BE2C (cell line): ENCODE results near the gene FAM83G.
"Not testable (repeated sequence)": the region's sequence is repeated elsewhere in the genome, so short reads cannot be mapped to it uniquely, and the experiment has no call there.

ENCODE experiments used
- DNase-seq: peaks from one replicate; pipeline ENCODE4 v3.0.0-alpha.2; 2020
- H3K27me3 ChIP-seq: fragments of 250-450 bp; sonication (Bioruptor Pico); 2 replicates; pipeline ENCODE4 v1.5.1; 2020; ENCODE audit warnings: mild to moderate bottlenecking
- H3K36me3 ChIP-seq: fragments of 250-450 bp; sonication (Bioruptor Pico); 2 replicates; pipeline ENCODE4 v1.5.1; 2020; ENCODE audit warnings: mild to moderate bottlenecking
- H3K4me1 ChIP-seq: fragments of 250-450 bp; sonication (Bioruptor Pico); 2 replicates; pipeline ENCODE4 v1.5.1; 2020
- H3K4me3 ChIP-seq: 2 replicates; pipeline ENCODE4 v1.5.1; 2011; ENCODE audit warnings: low read depth, low read length
- H3K9me3 ChIP-seq: fragments of 250-450 bp; sonication (Bioruptor Pico); 2 replicates; pipeline ENCODE4 v1.5.1; 2020
- CTCF ChIP-seq: IDR thresholded peaks from 2 replicates; pipeline ENCODE4 v1.5.1; 2012; ENCODE audit warnings: mild to moderate bottlenecking, low read depth, low read length

The FAM83G gene

DNA sequence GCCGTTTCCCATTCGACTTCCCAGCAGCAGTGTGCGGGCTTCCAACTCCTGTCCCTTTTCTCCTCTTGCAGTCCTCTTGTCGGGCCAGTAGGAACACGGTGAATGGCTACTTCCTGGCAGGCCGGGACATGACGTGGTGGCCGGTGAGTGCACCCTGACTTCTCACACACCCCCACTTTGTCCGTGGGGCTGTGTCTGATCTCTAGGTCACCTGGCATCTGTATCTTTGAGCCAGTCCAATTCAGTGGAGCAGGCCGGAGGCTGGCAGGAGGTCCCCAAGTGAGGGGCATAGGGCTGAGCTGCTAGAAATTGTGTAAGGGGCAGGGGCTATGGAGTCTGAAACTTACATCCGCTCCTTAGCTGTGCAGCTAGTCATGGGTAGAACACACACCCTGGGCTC is 46.0 kb downstream of the FAM83G start:
- H3K9me3 ChIP-seq = no peaks in the 10 kb centered on the region
- no peak for DNase-seq
- H3K27me3 ChIP-seq = no peaks in the 10 kb centered on the region
- no peak overlapping the region for H3K4me3 ChIP-seq
- no peaks in the 10 kb centered on the region for H3K36me3 ChIP-seq
- no peak for TF ChIP-seq CTCF
- H3K4me1 ChIP-seq = no peaks in the 10 kb centered on the region

DNA sequence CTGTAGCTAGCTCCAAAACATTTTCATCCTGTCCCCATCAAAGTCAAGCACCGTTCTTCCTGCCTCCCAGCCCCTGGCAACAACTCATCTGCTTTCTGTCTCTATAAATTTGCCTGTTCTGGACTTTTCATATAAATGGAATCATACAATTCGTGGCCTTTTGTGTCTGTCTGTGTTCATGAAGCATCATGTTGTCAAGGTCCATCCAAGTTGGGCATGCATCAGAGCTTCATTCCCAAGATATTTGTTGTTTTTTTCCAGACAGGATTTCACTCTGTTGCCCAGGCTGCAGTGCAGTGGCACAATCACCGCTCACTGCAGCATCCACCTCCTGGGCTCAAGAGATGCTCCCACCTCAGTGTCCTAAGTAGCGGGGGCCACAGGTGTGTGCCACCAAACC is 46.7 kb downstream of the FAM83G start:
- TF ChIP-seq CTCF = no peak
- Histone ChIP-seq H3K9me3 (no peaks in the 10 kb centered on the region), H3K36me3 (no peaks in the 10 kb centered on the region), H3K4me3 (no peak overlapping the region), H3K27me3 (no peaks in the 10 kb centered on the region), H3K4me1 (no peaks in the 10 kb centered on the region)
- DNase-seq = no peak

DNA sequence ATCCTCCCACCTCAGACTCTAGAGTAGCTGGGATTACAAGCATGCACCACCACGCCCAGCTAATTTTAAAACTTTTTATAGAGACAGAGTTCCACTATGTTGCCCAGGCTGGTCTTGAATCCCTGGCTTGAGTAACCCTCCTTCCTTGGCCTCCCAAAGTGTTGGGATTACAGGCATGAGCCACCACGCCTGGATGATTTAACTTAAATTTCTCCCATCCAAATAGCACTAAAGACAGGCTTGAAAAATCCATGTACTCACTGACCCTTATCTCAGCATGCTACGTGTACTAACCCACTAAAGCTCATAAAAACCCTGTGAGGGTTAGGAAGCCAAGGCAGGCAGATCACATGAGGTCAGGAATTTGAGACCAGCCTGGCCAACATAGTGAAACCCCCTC is 48.0 kb downstream of the FAM83G start:
- Histone ChIP-seq H3K4me1 (no peaks in the 10 kb centered on the region), H3K4me3 (no peak overlapping the region), H3K27me3 (no peaks in the 10 kb centered on the region), H3K9me3 (no peaks in the 10 kb centered on the region), H3K36me3 (no peaks in the 10 kb centered on the region)
- no peak for DNase-seq
- no peak for TF ChIP-seq CTCF

GRCh38 chr17:18956021-18956420 is 48.5 kb downstream of the FAM83G start:
- H3K4me1 ChIP-seq, H3K27me3 ChIP-seq, DNase-seq, H3K36me3 ChIP-seq, H3K9me3 ChIP-seq, H3K4me3 ChIP-seq: not testable (repeated sequence)

DNA sequence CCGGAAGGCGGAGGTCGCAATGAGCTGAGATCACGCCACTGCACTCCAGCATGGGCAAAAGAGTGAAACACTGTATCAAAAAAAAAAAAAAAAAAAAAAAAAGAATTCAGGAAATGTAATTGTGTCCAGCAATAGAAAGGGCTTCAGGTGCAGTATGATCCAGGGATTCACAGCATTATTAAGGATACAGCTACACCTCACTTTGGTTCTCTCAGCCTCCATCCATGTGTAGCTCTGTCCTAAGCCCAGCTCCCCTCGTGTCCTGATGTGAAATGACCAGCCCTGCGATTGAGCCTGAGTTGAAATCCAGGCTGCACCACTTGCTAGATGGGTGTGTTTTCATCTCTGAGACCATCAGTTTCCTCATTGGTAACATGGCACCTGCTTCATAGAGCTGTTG is 49.6 kb downstream of the FAM83G start:
- Histone ChIP-seq H3K36me3 (no peaks in the 10 kb centered on the region), H3K27me3 (no peaks in the 10 kb centered on the region), H3K9me3 (no peaks in the 10 kb centered on the region), H3K4me3 (no peak overlapping the region), H3K4me1 (no peaks in the 10 kb centered on the region)
- no peak for TF ChIP-seq CTCF
- no peak for DNase-seq

- no peaks in the 10 kb centered on the region for H3K36me3 ChIP-seq
- no peak overlapping the region for H3K4me3 ChIP-seq
- no peaks in the 10 kb centered on the region for H3K27me3 ChIP-seq
- H3K9me3 ChIP-seq = no peaks in the 10 kb centered on the region
- no peaks in the 10 kb centered on the region for H3K4me1 ChIP-seq
- DNase-seq = no peak
- TF ChIP-seq CTCF = no peak
Measured at GRCh38 chr17:18954321-18954720, 50.2 kb downstream of the FAM83G start.

GRCh38 chr17:18953231-18953728 is 51.3 kb downstream of the FAM83G start:
- no peaks in the 10 kb centered on the region for H3K36me3 ChIP-seq
- H3K9me3 ChIP-seq = no peaks in the 10 kb centered on the region
- no peak for TF ChIP-seq CTCF
- H3K4me3 ChIP-seq = no peak overlapping the region
- DNase-seq = no peak
- H3K27me3 ChIP-seq = no peaks in the 10 kb centered on the region
- H3K4me1 ChIP-seq = no peaks in the 10 kb centered on the region
